GM19351 (cell line): ENCODE measurements around the gene TRAF2.

Experiments used
- ATAC-seq: cut with Tn5 transposase; IDR thresholded peaks from one replicate; pipeline ENCODE4 v1.9.1; 2021; ENCODE audit warnings: mild to moderate bottlenecking, moderate library complexity; ENCODE audit not compliant: unreplicated experiment

Gene TRAF2

DNA sequence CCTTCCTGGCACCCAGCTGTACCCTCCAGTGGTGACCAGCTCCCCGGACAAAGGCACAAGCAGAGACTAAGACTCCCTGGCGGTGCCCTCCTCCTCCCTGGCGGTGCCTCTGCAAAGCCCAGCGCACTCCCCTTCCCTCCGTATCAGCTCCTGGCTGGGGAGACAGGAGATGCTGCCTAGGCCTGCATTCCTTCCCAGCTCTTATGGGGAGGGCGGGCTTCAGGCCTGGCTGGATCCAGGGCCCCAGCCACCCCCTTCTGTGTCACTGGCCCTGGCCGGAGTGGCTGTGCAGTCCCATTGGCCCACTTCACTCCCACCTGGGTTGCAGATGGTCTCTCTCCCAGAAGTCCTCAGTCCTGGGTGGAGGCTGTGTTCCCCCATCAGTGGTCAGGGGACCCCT is 72.2 kb downstream of the TRAF2 start:
- no peak for ATAC-seq

DNA sequence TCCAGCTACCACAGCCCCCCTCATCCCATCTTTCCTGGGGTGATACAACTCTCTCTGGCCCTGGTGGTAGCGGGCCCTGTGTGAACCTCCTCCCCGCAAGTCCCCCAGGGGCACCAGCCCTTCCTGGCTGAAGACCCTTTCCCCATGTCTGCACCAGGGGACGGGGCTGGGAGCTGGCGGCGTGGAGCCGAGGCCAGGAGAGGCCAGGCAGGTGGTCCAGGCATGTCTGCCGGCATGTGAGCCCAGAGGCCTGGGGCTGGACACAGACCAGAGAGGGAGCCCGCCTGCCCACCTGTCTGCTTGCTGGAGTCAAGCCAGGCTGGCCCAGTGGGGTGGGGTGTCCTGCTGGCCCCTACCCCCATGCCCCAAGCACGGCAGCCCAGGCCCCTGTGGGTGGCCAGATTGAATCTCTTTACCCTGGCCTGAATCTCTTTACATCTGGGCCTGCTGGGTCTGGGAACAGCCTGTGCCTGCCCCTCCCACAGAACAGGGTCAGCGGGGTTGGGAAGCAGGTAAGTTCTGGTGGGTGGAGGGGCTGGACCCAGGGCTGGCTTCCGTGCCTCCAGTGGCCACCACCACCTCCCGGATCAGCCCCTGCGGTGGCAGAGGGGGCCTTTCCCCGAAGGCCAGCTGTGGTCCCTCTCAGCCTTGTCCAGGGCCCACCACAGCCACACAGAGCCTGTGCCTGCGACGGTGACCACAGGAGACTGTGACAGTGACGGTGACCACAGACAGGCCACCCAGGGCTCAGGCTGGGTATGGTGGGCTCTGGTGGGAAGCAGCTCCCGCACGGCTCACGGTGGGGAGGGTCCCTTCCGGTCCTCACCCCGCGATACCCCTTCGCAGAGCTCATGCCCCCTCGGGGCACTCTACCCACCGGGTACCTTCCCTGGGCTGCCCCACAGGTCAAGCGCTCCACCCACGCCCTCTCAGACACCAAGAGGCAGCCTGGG is 72.9 kb downstream of the TRAF2 start:
- no peak for ATAC-seq

DNA sequence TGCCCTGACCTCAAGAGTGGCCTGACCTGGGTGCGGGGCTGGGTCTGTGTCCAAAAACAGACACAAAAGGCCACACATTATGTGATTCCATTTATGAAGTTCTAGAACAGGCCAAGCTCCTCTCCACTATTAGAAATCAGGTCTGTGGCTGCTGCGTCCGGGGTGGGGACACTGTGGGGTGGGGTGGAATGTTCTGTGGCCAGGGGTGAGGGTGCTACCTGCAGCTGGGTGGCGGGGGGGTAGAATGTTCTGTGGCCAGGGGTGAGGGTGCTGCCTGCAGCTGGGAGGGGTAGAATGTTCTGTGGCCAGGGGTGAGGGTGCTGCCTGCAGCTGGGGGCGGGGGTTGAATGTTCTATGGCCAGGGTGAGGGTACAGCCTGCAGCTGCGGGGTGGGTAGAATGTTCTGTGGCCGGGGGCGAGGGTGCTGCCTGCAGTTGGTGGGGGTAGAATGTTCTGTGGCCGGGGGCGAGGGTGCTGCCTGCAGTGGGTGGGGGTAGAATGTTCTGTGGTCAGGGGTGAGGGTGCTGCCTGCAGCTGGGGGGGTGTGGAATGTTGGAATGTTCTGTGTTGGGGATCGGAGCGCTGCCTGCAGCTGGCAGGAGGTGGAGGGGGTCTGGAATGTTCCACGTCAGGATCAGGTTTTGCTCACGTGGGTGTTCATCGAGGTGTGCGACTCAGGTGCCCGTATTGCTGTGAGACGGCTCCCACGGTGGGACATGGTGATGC is 74.1 kb downstream of the TRAF2 start:
- no peak for ATAC-seq

DNA sequence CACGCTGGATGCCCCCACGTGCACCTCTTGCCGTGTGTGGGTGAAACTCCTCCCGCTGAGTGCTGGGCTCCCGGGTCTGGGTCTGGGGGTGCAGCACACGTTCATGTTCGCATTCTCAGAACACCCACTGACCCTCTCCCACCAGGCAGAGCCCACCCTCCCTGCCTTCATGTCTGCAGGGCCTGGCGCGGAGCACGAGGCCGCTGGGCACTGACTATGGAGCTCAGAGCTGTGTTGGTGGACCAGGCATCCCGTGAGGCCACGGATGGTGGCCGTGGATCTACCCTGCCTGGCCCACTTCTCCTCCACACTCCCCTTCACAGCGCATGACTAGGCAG is 74.6 kb downstream of the TRAF2 start:
- no peak for ATAC-seq

DNA sequence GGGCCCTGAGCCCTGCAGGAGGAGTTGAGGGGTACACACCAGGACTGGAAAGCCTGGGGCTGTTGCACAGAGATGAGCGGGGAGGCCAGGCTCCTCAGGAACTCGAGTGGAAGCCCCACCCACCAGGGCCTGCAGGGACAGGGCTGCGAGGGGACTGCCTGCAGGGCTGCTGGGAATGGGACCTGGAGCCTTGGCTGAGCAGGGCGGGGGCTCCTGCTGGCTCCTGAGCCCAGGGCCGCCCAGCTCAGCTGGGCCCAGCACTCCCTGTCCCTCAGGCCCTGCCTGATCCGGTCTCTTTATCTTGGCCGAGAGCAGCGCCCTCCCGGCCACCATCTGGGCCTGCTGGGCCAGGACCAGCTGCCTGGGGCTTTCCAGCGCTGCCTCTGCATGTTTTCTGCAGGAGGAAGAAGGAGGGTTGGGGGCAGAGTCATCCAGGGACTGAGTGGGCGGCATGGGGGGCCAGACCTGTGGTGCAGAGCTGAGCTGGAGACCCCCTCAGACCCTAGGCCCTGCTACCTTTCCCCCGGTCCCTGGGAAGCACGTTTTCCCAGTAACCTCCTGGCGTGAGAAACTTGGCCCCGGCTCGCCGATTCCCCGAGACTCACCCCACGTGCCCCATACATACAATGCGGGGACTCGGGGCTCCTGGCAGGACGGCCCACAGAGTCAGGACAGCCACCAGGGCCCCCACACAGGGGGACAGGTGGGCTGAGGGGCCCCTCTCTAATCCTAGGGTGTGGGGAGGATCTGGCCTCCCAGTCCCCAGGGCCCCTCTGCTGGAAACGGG is 75.2 kb downstream of the TRAF2 start:
- no peak for ATAC-seq

DNA sequence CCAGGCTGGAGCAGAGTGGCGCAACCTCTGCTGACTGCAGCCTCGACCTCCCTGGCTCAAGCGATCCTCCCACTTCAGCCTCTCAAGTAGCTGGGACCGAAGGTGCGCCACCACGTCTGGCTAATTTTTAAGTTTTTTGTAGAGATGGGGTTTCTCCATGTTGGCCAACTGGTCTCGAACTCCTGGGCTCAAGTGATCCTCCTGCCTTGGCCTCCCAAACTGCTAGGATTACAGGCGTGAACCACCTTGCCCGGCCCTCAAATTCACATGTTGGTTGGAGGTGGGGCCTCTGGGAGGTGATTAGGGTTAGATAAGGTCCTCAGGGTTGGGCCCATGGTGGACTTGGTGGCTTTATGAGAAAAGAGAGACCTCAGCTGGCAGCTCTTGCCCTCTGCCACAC is 75.8 kb downstream of the TRAF2 start:
- no peak for ATAC-seq

DNA sequence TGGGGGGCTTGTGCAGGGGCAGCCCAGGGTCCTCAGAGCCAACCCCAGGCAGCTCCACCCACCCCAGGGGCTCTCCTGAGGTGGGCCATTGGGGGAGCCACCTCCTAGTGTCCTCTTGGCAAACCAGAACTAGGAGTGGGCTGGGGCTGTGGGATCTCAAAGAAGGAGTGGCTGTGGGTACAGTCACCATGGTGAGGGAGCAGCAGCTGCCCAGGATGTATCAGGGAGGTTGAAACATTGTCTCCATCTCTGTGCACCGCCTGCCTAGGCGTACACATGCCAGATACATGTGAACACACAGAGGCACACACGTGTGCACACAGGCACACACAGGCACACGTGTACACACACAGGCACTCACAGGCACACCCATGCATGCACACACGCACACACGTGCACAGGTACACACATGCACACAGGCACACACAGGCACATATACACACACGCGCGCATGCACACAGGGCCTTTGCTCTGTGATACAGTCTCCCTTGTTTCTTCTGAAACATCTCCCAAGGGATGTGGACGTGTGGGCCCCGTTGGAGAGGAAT is 76.5 kb downstream of the TRAF2 start:
- no peak for ATAC-seq

DNA sequence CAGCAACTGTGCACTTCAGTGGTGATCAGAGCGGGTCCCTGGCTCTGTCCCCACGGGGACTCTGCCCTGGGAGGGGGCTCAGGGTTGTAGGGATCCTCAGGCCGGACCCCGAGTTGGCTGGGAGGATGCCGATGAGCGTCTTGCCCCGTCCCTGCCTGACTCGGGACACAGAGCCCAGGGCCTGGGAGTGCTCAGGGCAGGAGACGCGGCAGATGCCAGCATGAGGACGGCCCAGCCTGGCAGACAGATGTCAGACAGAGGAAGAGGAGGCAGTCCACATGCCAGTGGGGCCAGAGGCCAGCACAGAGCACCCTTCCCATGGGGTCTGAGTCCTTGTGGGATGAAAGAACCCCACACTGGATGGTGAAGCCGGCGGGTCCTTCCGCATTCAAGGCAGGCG is 77.0 kb downstream of the TRAF2 start:
- ATAC-seq = no peak

DNA sequence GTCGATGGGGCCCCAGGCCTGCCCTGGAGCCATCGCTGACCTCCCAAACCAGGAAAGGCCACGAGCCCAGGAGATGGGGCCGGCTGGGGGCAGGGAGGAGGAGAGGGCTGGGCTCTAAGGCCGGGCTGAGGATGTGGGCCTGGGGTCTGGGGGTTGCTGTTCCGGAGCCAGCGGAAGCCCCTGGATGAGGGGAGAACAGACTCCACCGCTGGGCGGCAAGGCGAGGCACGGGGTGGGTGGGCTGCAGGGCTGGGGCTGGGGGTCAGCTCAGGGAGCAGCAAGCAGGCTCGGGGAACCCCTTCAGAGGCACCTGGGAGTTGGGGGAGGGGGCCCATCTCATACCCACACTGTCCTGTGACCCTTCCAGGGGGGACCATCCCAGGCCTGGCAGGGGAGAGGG is 77.4 kb downstream of the TRAF2 start:
- ATAC-seq = no peak

DNA sequence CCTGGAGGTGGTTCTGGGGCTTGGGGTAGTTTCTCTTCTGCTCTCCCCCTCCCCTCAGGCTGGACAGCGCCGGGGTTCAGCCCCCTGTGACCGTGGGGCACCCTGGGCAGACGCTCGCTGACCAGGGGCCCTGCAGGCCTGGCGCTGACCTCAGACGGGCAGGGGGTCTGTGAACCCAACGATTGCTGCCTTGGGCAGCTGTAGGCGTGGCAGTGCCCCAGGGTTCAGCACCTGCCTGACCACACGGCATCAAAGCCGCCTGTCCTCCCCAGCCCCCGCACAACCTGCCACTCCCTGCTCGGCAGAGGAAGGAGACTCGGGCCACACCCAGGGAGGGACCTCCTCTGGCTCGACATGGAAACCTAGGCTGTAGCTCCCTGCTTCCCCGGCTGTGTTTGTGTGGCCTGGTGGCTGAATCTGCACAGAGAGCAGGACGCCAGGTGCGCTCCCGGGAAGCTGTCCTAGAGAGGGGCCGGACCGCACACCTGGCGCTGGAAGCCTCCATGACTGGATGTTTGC is 77.9 kb downstream of the TRAF2 start:
- ATAC-seq = no peak

DNA sequence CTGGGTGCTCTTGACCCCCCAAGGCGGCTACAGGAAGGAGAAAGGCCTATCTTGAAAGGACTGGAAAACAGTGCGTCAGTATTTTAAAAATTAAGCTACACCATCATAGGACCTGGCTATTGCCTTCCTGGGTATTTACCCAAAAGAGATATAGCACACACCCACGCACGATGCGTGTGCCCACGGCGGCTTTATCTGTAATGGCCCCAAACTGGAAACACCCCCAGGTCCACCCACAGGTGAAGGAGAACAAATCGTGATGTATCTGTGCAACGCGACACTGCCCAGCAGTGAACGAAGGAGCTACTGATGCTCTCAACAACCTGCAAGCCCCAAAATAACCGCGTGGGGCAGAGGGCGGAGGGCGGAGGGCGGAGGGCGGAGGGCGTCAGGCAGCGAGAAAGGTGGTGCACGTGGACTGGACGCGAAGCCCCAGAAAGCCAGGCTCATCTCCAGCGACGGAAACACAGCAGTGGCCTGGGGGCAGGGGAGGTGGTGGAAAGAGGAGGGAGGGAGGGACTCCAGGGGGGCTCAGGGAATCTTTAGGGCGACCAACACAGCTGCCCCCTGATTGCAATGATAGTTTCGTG is 78.6 kb downstream of the TRAF2 start:
- ATAC-seq = no peak

DNA sequence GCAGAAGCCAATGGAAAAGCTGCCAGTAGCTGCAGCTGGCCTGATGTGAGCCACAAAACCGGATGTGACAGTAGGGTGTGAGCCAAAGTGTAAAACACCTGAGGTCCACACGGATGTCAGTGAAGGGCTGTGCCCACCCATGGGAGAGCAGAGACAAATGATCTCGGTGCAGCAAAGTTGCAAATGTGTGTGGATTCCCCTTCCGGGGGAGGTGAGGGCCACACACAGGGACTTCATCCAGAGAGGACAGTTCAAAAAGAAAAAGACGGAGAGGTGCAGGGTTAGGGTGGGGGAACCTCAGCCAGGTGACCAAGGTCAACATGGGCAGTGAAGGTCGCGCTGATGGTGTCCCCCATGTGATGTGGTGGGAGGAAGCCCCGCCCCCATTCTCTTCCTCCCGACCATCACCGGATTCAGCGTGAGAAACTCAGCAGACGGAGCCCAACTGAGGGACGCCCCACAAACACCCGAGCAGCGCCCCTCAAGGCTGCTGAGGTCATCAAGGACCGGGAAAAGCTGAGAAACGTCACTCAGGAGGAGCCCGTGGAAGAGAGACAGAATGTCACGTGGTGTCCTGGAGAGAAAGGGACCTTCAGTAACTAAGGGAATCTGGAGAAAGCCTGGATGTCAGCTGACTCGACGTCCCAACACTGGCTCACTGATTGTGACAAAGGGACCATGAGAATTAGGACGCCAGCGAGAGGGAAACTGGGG is 79.6 kb downstream of the TRAF2 start:
- ATAC-seq = no peak

DNA sequence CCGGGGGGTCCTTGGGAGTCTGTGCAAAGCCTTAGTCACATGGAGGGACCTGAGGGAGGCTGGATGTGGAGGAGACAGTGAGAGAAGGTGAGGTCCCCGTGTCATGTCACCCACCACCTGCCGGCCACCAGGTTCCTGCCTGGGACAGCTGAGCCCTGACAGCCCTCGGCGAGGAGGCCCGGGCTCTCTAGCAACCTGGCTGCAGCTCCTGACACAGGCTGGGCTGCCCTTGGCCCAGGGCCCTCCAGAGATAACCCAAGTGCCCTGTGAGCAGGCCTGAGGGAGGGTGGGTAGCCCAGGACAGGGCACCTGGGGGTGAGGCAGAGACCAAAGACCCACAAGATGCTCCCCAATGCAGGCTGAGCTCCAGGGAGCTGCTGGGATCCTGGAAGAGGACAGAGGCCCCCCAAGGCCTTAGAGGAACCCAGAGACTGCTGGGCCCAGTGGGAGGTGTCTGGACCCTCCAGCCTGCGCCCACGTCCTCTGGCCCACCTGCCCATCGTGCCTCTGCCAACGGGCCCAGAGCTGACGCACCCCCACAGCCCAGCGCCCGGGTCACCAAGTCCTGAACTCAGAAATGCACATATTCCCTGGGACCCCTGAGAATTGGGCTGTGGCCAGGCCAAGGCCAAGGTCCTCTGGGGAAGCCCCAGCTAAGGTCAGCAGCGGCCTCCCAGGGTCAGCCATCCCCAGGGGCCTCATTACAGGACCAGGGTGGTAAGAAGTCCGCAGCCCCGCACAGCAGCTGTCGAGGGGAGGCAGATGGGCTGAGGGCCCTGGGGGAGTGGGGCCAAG is 82.2 kb downstream of the TRAF2 start:
- no peak for ATAC-seq

DNA sequence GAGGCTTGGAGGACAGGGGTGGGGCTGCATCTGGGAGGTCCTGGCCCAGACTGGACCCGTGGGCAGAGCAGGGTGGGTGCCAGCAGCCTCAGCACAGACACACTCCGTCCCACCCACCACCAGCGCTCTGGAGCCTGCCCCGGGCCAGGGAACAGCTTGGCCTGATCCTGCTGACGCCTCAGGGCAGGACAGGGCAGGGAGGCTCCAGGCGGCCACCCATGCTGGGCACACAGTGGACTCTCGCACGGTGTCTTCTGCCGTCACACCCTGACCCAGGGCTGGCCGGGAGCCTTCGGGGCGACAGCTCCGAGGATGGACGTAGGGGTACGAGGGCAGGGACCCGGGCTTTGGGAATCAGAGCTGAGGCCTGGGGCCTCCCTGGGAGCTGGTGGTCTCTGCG is 82.8 kb downstream of the TRAF2 start:
- no peak for ATAC-seq

DNA sequence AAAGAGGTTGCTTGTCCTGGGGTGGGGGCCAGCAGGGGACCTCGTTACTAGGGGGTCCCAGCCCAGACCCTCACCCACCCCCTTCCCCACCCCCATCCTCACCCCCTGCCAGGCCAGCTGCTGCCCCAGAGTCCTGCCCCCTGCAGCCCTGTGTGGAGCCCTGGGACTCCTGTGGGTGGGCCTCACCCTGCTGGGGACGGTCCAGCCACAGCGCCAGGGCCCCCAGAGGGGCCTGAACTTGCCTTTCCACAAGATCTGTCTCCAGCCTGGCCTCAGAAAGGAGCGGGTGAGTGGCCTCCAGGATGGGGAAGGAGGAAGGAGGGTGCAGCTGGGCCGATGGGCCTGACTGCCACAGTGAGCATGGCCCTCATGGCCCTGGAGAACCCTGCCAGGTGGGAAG is 83.5 kb downstream of the TRAF2 start:
- ATAC-seq = no peak

DNA sequence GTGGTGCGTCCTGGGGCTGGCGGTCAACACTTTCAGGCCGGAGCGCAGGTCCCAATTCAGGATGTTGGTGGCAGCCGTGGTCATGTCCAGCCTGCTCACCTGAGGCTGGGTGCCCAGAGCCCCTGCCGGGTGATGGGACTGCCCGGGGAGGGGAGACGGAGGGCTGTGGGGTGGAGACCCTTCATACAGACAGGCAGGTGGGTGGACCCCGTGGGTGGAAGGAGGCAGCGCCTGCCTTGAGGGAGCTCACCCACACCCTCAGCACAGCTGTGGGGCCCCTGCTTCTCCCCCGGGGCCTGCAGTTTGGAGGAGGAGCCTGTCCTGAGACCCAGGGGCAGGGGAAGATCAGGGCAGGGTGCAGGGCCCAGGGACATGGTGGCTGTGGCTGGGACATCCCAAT is 84.0 kb downstream of the TRAF2 start:
- ATAC-seq = no peak

DNA sequence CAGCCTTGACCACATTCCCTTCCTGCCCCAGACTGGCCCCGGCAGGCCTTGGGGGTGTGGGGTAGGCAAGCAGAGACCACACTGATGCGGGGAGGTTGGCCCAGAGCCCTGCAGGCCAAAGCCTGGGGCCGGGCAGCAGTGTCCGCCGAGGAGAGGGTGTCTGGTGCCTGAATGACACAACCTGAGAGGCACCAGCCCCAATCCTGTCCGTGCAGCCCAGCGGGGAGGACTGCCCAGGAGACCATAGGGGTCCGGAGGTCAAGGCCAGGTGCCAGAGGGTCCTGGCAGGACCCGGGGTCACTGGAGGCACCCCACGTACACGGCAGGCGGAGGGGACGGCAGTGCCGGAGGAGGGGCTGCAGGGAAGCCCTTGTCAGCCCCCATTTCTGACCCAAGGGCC is 85.4 kb downstream of the TRAF2 start:
- ATAC-seq = no peak

DNA sequence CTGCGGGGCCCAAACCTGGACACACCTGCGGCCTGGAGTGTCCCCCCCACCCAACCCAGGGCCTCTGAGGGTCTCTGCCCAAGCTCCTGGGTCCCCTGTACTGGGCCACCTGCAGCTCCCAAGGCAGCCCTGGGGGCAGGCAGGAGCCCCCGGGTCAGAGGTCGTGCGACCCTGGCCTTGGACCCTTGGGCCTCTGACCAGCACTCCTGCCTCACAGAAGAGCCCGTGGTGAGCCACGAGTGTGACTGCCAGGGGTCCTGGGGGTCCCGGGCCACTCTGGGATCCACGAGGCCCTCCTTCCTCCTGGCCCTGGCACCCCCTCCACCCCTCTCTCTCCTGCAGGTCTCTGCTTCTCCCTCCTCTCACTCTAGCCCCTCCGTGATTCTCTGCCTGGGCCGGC is 86.0 kb downstream of the TRAF2 start:
- ATAC-seq = no peak

DNA sequence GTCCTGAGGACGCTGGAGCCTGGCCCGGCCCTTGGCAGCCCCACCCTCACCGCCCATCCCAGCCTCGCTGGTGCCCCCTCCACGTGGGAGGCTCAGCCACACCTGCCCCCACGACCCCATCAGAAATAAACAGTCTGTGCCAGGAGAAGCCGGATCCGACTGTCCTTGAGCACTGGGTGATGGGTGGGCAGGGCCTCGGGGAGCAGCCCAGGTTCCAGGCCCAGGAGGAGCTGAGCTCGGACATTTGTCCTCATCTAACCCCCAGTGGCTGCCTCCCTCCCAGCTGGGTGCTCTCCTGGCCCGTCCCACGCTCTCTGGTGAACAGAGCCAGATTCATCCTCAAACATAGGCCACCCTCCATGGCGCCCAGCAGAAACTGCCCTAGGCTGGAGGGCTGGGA is 86.4 kb downstream of the TRAF2 start:
- no peak for ATAC-seq
